ENCODE results near the gene LAMB1.
A peak's percentile ranks its signal among the peaks of the same experiment; 100 is the strongest.

LAMB1 gene

DNA sequence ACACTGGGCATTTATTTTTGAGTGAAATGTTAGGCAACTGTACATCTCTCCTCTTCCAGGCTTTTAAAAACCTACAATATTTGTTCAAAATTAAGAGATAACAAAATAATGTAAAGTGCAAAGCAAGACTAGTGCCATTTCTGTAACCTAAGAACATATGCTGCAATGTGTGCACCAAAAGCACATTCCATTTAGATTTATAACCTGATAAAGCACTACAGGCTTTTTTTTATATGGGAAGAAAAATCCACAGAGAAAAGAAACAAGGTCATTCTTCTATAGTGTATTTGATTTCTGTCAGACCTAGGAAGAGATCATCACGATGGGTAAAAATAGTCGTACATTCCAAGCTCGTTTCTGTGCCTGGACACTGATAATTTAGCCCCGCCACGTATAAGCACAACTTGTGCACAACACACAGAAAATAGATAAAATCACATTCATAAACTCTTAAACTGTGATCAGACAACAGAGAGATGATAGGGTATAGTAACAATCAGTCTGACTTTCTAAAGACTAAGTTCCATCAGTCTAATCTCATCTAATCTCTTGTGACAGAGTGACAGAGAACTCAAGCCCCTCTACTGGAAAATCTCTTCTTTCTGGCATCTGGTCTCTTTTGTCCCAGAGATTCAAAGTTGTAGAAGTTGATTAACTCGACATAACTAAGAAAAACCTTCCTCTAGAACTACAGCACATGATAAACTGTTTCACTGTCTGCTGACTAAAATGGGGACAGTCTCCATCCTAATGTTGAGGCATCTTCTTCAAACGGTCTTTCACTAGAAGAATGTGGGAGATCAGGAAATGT is 6.7 kb downstream of the LAMB1 start:
- DNase-seq, result no peak

DNA sequence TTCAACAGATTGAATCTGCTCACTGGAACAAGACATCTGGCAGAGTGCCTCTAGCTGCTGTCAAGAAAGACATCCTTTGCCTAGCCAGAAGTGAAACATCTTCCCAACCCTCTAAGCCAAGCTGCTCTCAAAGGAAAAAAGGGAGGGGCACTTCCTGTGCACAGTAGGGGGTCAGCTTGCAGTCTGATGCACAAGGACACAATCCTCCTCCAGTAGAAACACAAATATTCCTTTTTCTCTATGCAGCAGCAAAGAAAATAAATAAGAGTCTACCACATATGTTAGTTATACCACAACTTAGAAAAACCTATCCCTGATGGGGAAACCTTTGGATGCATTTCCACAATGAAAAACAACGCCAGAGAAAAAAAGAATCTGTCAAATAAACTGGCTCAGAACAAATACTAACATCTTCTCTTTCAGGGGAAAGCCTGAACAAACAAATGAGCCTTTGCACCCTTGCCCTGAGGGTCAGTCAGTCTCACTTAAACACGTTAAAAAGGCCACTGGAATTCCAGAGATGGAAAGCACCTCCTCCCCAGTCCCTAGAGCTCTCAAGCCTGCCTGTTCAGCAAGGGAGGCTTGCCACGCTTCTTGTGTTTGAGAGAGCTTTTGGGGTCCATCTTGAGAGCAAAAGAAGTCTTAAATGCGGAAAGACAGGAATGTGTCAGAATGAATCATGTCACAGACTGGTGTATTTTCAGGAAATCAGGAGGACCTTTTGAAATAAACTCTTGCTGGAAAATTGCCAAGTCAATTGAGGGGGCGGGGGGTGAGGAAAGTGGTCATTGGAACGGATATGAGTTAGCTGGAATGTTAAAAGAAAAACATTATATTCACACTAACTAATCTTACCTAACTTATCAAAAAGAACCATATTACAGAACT is 7.5 kb downstream of the LAMB1 start:
- DNase-seq, result no peak

DNA sequence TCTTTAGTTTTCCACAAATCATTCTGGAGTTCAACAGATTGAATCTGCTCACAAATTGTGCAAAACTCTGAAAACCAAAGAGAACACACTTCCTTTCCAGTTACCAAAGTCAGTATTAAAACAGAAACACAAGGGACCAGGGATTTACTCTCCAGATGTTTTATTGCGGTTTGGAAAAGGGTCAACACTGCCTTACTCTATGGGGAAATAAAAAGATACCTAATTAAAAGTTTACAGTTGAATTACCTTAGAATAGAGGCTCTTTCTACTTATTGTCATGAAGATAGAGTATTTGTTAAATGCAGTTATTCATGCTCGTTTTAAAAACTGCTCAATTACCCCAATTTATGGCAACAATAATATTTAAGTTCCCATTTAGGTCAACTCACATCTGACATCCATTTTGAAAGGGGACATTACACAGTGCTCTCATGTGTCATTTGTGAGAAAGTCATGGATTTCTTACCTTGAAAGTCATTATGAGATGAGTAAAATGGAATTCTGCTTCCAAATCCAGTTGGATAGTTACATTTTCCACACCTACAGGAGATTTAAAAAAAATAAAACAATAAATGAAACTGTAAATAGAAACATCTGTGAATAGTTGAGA is 8.4 kb downstream of the LAMB1 start:
- DNase-seq, result no peak

DNA sequence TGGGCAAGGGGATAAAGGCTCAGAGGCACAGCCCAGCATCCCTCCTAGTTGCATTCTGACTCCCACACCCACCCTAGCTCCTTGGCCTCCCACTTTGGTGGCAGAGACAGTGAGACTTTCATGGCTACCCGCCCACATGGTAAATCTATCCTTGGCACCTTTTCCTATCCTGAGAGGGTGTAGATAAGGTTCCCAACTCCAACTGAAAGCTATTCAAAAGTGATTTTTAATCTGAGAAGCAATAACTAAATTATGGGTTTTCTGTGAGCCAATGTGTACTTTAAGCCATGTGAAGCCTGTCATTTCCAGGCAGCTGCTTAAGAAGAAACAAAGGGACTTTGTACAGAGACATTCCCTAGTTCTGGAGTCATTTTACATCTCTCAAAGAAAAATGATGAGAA is 9.1 kb downstream of the LAMB1 start:
- DNase-seq, result no peak

DNA sequence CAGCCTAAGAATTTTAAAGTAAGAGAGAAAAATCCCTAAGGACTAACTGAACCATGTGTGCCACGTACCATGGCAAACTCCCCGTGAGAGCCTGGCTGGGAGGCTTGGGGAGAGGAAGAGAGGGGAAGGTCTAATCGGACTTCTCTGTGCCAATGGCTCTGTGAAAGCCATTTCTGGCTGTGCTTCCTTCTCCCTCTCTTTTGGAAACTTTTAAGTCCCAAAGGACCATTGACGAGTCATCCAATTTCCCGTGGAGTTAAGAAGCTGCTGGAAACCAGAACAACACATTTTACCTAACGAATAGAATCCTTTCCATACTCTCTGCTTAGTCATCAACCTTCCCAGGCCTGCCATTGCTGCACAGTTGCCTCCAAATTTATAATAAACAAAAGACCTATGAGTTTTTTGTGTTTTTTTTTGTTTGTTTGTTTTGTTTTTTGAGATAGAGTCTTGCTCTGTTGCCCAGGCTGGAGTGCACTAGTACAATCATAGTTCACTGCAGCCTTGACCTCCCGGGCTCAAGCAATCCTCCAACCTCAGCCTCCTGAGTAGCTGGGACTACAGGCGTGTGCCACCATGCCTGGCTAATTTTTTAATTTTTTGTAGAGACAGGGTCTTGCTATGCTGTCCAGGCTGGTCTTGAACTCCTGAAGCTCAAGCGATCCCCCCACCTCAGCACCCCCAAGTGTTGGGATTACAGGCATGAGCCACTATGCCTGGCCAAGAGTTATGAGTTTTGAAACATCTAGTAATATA is 13.2 kb downstream of the LAMB1 start:
- no peak for DNase-seq

DNA sequence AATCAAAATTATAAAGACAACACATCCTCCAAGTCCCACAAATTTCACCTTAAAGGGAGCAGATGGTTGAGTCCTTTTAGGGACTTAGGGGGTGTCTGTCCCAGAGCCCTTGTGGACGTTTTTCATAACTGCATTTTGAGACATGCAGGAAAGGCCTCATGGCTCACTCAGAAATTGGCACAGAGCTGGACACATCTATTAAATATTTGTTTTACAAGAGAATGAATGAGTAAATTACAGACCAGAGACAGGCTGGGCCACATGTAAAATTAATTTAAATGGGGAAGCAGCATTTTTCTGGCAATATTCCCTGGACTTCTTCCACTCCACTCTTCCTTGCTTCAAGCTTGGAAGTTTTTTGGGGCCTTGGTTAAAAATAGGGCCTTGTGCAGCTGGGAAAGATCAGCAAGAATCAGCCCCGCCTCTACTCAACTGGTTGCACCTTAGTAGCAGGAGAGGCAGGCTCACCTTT is 20.0 kb downstream of the LAMB1 start:
- DNase-seq, result no peak

DNA sequence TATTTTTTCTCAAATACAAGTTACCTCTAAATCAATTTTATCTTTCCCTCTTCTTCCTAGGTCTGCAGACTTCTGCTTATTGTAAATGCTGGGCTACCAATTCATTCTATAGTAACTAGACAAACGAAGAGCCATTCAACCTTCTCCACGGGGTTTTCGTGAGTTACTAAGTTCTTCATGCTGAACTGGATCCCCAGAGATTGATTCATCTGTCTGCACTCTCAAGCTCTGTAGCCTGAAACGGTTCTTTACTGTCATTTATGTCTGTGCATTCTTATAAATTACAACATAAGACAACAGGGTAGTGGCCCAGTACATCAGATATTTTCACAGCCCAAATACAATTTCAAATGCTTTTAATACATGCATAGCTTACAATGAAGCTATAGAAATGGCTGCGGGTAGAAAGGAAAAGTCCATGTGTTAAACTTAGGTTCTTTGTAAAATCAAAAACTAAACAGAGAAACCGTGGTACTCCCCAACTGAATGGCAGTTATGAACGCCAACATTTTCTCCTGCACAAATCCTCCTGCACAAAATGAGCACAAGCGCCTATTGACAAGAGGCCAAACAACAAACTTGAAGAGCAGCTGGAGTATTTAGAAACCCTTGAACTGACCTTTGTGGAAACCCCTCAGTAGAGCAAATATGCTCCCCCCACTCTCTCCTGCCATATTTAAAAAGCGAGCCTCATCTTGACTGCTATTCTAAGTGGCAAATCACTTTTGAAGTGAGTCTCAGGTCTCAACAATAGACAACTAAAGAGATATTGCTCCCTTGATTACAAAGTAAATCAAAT is 20.7 kb downstream of the LAMB1 start:
- no peak for DNase-seq

DNA sequence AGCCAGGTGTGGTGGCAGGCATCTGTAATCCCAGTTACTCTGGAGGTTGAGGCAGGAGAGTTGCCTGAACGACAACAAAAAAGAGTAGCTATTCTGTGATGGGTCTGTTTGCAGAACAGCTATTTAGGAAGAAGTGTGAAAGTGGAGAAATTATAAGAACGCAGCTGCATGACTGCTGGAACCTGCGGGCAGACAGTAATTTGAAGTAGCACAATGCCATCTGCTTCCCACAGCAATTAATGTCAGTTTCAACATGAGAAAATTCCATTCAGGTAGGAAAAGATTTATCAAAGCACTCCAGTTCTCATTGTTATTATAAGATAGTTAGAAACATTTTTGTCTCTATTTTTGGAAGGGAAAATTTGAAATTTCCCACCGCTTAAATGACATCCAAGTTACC is 21.5 kb downstream of the LAMB1 start:
- DNase-seq, result no peak

DNA sequence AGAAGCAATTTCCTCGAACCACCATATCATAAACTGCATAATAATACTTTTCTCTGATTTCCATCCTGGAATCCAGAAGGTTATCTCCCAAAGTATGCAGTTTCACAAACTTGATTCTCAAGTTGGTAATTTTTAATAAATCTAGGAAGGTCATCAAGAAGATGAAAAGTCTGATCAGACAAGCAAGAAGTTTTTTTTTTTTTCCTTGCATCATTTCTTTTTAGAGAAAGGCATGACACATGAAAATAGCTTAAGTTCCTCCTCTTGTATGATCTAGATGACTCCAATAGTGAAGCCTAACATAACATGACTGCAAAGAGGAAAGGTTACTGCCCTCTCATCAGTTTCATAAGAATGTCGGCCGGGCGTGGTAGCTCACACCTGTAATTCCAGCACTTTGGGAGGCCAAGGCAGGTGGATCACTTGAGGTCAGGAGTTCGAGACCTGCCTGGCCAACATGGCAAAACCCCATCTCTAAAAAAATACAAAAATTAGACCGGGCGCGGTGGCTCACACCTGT is 22.2 kb downstream of the LAMB1 start:
- no peak for DNase-seq

DNA sequence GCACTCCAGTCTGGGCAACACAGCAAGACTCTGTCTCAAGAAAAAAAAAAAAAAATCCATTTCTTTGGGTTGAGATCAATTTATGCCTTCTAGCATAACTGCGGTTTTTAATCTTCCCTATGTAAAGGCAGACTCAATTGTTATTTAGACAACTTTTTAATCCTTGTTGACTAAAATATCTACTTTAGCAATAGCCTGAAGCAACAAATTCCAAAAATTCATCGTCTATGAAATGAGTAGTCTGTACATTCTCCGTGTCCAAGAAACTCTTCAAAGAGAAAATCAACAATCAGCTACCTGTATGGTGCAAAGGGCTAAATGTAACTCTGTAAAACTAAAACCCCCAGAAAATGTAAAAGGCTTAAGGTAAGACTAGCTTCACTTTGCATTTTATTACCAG is 22.8 kb downstream of the LAMB1 start:
- no peak for DNase-seq

DNA sequence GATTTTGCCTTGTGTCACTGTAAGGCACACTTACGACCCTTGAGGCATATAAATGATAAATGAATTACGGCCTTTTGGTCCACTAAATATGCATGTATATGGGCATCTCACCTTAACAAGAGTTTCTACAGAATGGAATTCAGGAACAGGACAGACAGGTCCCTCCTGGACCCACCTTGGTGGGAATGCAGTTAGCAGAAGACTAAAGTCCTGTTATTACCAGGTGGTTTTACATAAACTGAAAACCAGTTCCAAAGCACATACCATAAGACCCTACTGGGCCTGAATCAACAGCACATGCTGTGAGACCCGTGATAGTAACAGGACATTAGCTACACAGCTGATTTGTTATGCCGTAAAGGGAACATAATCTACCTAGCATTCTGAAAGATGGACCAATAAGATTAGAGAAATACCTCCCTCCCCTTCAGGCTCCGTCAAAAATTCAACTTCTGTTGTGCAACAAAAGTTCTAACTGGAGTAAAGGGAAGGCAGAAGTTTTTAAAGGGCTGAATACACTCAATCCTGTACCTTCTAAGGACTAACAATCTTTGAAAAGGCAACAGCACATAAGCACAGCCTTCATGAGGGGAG is 24.0 kb downstream of the LAMB1 start:
- no peak for DNase-seq

DNA sequence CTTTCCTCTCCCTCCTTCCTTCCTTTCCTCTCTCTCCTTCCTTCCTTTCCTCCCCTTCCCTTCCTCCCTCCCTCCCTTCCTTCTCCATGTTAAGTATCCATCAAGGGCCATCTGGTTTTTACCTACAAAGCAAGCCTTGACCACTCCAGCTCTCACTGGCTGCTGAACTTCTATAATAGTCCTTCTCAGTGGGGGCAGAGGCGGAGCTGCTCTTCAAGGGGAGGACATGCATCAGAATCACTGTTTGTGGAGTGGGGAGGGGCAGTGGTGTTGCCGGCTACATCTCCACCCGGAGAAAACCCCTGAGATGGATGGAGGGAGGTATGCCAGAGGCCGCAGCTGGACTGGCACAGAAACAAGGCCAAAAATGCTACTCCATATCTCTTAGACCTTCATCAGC is 25.9 kb downstream of the LAMB1 start:
- no peak for DNase-seq

DNA sequence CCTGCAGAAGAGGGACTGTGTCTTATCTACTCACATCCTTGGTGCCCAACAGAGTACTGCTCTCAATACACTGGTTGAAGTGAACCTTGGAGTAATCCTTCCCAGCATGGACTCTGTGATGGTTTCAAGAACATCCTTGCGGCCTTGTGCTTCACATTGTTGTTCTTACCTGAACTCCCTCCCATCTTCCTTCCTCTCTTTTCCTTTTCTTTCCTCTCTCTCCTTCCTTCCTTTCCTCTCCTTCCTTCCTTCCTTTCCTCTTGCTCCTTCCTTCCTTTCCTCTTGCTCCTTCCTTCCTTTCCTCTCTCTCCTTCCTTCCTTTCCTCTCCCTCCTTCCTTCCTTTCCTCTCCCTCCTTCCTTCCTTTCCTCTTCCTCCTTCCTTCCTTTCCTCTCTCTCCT is 26.3 kb downstream of the LAMB1 start:
- no peak for DNase-seq

DNA sequence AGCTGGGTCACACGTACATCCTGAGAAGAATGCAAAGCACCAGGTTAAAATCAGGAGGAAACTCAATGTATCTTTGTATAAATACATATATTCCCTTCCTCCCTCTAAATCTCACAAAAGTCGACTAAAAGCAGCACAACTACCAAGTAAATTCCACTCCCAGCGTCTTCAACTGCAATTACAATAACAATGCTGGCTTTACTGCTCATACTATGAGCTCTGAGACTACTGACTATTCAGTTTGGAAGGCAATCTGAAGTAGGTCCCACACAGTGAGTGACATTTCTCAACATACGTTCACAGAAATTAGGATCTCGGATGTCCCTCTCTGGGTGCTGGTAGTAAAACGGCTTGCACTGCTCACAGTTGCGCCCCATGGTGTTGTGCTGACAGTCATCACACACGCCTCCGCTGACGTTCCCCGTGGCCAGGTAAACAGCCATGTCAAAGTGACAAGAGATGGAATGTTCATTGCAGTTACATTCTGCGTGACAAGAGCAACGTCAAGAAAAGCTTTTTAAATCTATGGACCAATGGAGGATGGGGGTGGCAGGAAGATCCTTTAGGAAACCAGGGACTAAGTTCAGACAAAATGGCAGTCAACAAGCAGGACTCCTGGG is 27.5 kb downstream of the LAMB1 start:
- no peak for DNase-seq

DNA sequence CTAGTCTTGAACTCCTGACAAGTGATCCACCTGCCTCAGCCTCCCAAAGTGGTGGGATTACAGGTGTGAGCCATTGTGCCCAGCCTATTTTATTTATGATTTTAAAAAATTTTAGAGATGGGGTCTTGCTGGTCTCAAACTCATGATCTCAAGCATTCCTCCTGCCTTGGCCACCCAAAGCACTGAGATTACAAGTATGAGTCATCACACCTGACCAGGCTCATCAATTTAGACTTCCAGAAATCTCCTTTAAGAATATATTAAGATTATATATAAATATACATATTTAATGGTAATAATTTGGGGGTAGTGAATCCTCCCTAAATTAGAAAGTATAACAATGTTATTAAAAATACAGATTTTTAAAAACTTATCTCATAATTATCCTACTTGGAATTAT is 29.1 kb downstream of the LAMB1 start:
- DNase-seq, result no peak

DNA sequence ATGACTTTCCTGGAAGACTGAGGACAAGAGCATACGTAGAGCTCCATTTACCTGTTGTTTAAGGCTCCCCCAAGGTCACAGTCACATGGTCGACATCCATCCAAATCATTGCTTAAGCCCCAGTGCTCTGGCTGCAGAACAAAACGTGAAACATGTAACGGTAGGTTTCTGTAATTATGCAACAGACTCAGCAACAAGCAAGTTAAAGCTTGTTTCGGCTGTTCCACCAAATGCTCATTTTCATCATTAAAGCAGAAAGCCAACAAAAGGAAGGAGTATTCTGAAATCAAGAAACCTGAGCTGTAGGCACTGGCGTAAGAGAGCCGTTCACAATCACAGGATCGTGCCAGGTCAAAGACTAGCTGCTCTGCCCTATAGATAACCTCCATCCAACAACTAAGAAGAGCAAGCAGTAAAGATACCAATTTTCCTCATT is 30.0 kb downstream of the LAMB1 start:
- no peak for DNase-seq

DNA sequence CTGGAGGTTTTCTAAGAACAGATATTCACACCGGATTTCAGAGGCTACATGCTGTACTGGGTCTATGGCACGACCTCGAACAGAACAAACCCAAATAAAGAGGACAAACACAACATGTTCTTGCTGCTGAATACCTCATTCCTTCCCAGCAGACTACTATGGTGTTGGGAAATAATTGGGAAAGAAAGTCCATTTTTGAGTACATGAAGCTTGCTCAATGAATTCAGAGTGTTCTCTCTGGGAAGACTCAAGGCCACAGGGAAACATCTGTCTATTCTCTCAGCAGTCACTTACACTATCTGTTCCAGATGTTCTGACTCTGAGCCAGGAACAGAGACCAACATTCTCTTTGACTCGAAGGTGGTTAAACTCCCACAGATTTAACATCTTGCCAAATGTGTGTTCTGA is 30.9 kb downstream of the LAMB1 start:
- DNase-seq, result no peak

DNA sequence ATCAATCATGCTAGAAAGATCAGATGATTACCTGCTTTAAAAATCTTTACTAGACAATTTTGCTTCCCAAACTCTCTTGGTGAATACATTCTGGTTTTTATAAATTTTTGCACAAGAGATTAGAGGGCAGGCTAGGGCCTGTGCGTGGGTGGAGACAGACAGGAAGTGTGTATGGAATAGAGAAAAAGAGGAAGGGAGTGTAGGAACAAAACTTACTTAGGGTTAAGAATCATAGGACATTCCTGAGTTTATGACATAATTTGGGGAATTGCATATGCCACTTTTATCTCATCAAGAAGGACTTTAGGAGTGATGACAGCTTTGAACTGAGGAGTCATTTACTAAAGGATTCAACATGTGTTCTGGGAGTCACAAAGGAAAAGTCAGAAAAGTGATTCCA is 31.3 kb downstream of the LAMB1 start:
- DNase-seq, result peak; percentile 21

DNA sequence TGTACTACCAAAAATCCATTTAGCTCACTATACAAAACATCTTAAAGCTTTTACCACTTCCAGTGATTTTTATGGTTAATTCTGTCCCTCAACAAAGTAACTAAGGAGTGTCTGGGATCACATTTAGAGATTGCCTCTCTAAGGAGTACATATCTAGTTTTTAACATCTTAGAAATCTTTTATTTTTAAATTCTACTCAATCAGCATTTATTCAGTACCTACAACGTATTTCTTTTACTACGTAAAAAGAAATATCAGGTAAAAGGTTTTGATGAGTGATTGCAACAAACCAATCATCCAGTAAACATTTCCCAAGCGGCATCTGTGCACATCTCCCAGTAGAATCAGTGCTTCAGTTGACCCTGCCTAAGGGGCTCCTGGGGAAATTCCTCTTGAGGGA is 31.9 kb downstream of the LAMB1 start:
- no peak for DNase-seq

DNA sequence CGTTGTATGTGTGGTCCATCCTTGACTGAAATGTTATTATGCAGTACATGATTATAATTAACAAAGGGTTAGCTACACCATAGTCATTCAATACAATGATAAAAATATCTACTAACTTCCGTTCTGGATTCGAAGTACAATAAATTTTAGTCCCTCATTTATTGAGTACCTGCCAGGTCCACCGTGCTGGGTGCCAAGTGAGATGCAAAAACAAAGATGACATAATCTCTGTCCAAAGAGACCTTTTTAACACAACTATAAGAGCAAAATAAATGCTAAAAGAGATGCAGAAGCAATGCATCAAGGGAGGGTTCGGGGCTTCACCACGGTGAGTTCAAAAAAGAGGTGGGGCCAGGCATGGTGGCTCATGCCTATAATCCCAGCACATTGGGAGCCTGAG is 33.1 kb downstream of the LAMB1 start:
- DNase-seq, result no peak

DNA sequence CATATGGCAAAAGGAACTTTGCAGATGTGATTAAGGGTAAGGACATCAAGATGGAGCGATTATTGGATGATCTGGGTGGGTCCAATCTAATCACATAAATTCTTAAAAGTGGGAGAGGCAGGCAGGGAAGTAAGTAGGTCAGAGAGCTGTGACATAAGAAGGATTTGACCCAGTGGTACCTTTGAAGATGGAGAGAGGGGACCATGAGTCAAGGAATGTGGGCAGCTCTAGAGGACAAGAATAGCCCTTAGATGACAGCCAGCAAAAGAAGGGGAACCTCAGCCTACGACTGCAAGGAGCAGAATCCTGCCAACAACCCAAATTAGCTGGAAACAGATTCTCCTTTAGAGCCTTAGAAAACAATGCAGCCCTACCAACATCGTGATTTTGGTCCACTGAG is 34.5 kb downstream of the LAMB1 start:
- DNase-seq, result no peak

Measured in MV-4-11 (cell line).